Mesothelial cell of epicardium (in vitro differentiated cells): ENCODE data around the gene APCDD1. TPM values are rescaled to one million over a fixed set of nuclear protein-coding genes. Genes with fewer than 3 reads are reported as not detected.
A peak's percentile ranks its signal among the peaks of the same experiment; 100 is the strongest.

Experiments
- DNase-seq, 2 experiments: peaks; one replicate each; pipeline ENCODE4 v3.0.0; 2021; ENCODE audit warnings: low spot score in 2 of 2; ENCODE audit not compliant: unreplicated experiment in 2 of 2
- H3K27ac Mint-ChIP-seq: 2 replicates; pipeline ENCODE4 v1.8.0; 2021; ENCODE audit warnings: mixed read lengths
- H3K27me3 Mint-ChIP-seq: 2 replicates; pipeline ENCODE4 v1.8.0; 2021; ENCODE audit warnings: low read depth, mixed read lengths
- H3K36me3 Mint-ChIP-seq: 2 replicates; pipeline ENCODE4 v1.8.0; 2021; ENCODE audit warnings: mixed read lengths
- H3K4me1 Mint-ChIP-seq: 2 replicates; pipeline ENCODE4 v1.8.0; 2021; ENCODE audit warnings: mixed read lengths
- H3K4me3 Mint-ChIP-seq: 2 replicates; pipeline ENCODE4 v1.8.0; 2021; ENCODE audit warnings: mild to moderate bottlenecking, moderate library complexity, mixed read lengths
- H3K9me3 Mint-ChIP-seq: 2 replicates; pipeline ENCODE4 v1.8.0; 2021; ENCODE audit warnings: mixed read lengths
- CTCF ChIP-seq: fragments of 200-600 bp; sonication (generic); IDR thresholded peaks from one replicate; pipeline ENCODE4 v1.5.0; 2021; ENCODE audit warnings: antibody characterized with exemption; ENCODE audit not compliant: unreplicated experiment
- total RNA-seq: library from RNA; stranded (reverse); gene quantifications from 3 replicates; pipeline ENCODE4 v1.2.1, GENCODE V29; 2021

APCDD1 gene
- total RNA-seq, 1 donor from 2014 or later = 104 TPM

- no peaks in the 10 kb centered on the region for H3K36me3 Mint-ChIP-seq
- H3K4me1 Mint-ChIP-seq = peaks cover 19% of the 10 kb centered on the region
- no peaks in the 10 kb centered on the region for H3K27me3 Mint-ChIP-seq
- no peak overlapping the region for H3K4me3 Mint-ChIP-seq
- DNase-seq = no peak
- H3K27ac Mint-ChIP-seq = no peak overlapping the region
- no peaks in the 10 kb centered on the region for H3K9me3 Mint-ChIP-seq
- TF ChIP-seq CTCF = no peak
Measured at GRCh38 chr18:10442551-10442971, 11.9 kb upstream of the APCDD1 start.

GRCh38 chr18:10443001-10443400 lies 11.4 kb upstream of the APCDD1 start:
- H3K27me3 Mint-ChIP-seq = no peaks in the 10 kb centered on the region
- TF ChIP-seq CTCF = no peak
- peaks cover 19% of the 10 kb centered on the region for H3K4me1 Mint-ChIP-seq
- H3K4me3 Mint-ChIP-seq = no peak overlapping the region
- DNase-seq = no peak
- H3K9me3 Mint-ChIP-seq = no peaks in the 10 kb centered on the region
- H3K27ac Mint-ChIP-seq = no peak overlapping the region
- no peaks in the 10 kb centered on the region for H3K36me3 Mint-ChIP-seq

GRCh38 chr18:10444314-10445006 lies 10.0 kb upstream of the APCDD1 start:
- H3K27ac Mint-ChIP-seq = no peak overlapping the region
- H3K36me3 Mint-ChIP-seq = no peaks in the 10 kb centered on the region
- H3K27me3 Mint-ChIP-seq = no peaks in the 10 kb centered on the region
- H3K4me1 Mint-ChIP-seq = peaks cover 25% of the 10 kb centered on the region
- no peak overlapping the region for H3K4me3 Mint-ChIP-seq
- no peak for DNase-seq
- H3K9me3 Mint-ChIP-seq = no peaks in the 10 kb centered on the region
- no peak for TF ChIP-seq CTCF

GRCh38 chr18:10449396-10449795 lies 5.0 kb upstream of the APCDD1 start:
- H3K4me1 Mint-ChIP-seq = peaks cover 26% of the 10 kb centered on the region
- no peak for DNase-seq
- H3K27ac Mint-ChIP-seq = no peak overlapping the region
- H3K27me3 Mint-ChIP-seq = no peaks in the 10 kb centered on the region
- no peak overlapping the region for H3K4me3 Mint-ChIP-seq
- no peak for TF ChIP-seq CTCF
- no peaks in the 10 kb centered on the region for H3K36me3 Mint-ChIP-seq
- no peaks in the 10 kb centered on the region for H3K9me3 Mint-ChIP-seq

GRCh38 chr18:10450986-10451385 lies 3.4 kb upstream of the APCDD1 start:
- TF ChIP-seq CTCF = no peak
- H3K36me3 Mint-ChIP-seq = no peaks in the 10 kb centered on the region
- H3K27me3 Mint-ChIP-seq = no peaks in the 10 kb centered on the region
- H3K9me3 Mint-ChIP-seq = no peaks in the 10 kb centered on the region
- no peak overlapping the region for H3K4me3 Mint-ChIP-seq
- peaks cover 29% of the 10 kb centered on the region for H3K4me1 Mint-ChIP-seq
- no peak for DNase-seq
- no peak overlapping the region for H3K27ac Mint-ChIP-seq

GRCh38 chr18:10453261-10453805 lies 1.1 kb upstream of the APCDD1 start:
- Mint-ChIP-seq H3K36me3 (no peaks in the 10 kb centered on the region), H3K4me3 (peak overlapping the region; percentile 69), H3K27ac (peak overlapping the region; percentile 89), H3K27me3 (no peaks in the 10 kb centered on the region), H3K4me1 (peaks cover 51% of the 10 kb centered on the region), H3K9me3 (no peaks in the 10 kb centered on the region)
- no peak for TF ChIP-seq CTCF
- no peak for DNase-seq
